Vagina (tissue), 2 donors: ENCODE data around the gene PPARD. TPM values are rescaled to one million over a fixed set of nuclear protein-coding genes. Genes with fewer than 3 reads are reported as not detected.

Experiments
- microRNA-seq: library from miRNA; unstranded; fragments of <30 nt; microRNA quantifications from one replicate; pipeline ENCODE4, GENCODE V29; 2017; ENCODE audit warnings: borderline number of aligned reads, borderline replicate concordance
- small RNA-seq: library from RNA; depleted of rRNA; stranded (forward); fragments of <200 nt; gene quantifications from one replicate; pipeline ENCODE3, GENCODE V24; 2016
- total RNA-seq: library from RNA; depleted of rRNA; stranded (reverse); fragments of >200 nt; gene quantifications from one replicate; pipeline ENCODE4 v1.2.3, GENCODE V29; 2016

PPARD gene
- total RNA-seq, 1 donor from 2014 or later, result 21.9 TPM

Small RNA genes lying within 50 kb of the gene (microRNA-seq; reads per million reads assigned to microRNA genes)
- gene MIR7111, result not detected

Small RNA genes lying within 50 kb of the gene (small RNA-seq; reads per million reads assigned to genes)
- gene MIR7111, result not detected

Other genes with a start within 250 kb of the PPARD start
- not detected for gene TCP11, start 201.2 kb upstream of the PPARD start, total RNA-seq
- gene SCUBE3, start 128.6 kb upstream of the PPARD start, total RNA-seq, result 0.49 TPM
- gene ZNF76, start 82.8 kb upstream of the PPARD start, total RNA-seq, result 39.0 TPM
- gene DEF6, start 44.7 kb upstream of the PPARD start, total RNA-seq, result 23.1 TPM
- gene FANCE, start 109.8 kb downstream of the PPARD start, total RNA-seq, result 10.1 TPM
- 2,013 TPM for gene RPL10A, start 125.8 kb downstream of the PPARD start, total RNA-seq
- gene TEAD3, start 154.5 kb downstream of the PPARD start, total RNA-seq, result 29.0 TPM
- not detected for gene TULP1, start 170.3 kb downstream of the PPARD start, total RNA-seq